IgD-negative memory B cell (primary cell): Measurements from ENCODE around the gene FTMT. TPM values are rescaled to one million over a fixed set of nuclear protein-coding genes. Genes with fewer than 3 reads are reported as not detected.

Experiments
- H3K27ac Mint-ChIP-seq, 3 donors: one replicate each; pipeline ENCODE4 v1.8.0; 2020 to 2022; ENCODE audit warnings: mild to moderate bottlenecking in 3 of 3, mixed read lengths in 3 of 3, moderate library complexity in 1 of 3
- H3K27me3 Mint-ChIP-seq: one replicate; pipeline ENCODE4 v1.8.0; 2021; ENCODE audit warnings: mixed read lengths
- H3K36me3 Mint-ChIP-seq: one replicate; pipeline ENCODE4 v1.8.0; 2020; ENCODE audit warnings: mild to moderate bottlenecking, mixed read lengths
- H3K4me1 Mint-ChIP-seq, 3 donors: one replicate each; pipeline ENCODE4 v1.8.0; 2020 to 2022; ENCODE audit warnings: mixed read lengths in 3 of 3, mild to moderate bottlenecking in 1 of 3
- H3K4me3 Mint-ChIP-seq, 4 donors: one replicate each; pipeline ENCODE4 v1.8.0; 2020 to 2022; ENCODE audit warnings: mild to moderate bottlenecking in 4 of 4, mixed read lengths in 4 of 4, moderate library complexity in 3 of 4
- H3K9me3 Mint-ChIP-seq, 3 donors: one replicate each; pipeline ENCODE4 v1.8.0; 2020 to 2021; ENCODE audit warnings: mixed read lengths in 3 of 3, mild to moderate bottlenecking in 1 of 3
- polyA plus RNA-seq: library from polyadenylated mRNA; unstranded; fragments of 300-500 nt; fragmentation: Illumina TruSeq; gene quantifications from one replicate; pipeline ENCODE4 v1.2.3, GENCODE V29; 2021

FTMT gene
- polyA plus RNA-seq, 1 donor from 2014 or later = not detected

DNA sequence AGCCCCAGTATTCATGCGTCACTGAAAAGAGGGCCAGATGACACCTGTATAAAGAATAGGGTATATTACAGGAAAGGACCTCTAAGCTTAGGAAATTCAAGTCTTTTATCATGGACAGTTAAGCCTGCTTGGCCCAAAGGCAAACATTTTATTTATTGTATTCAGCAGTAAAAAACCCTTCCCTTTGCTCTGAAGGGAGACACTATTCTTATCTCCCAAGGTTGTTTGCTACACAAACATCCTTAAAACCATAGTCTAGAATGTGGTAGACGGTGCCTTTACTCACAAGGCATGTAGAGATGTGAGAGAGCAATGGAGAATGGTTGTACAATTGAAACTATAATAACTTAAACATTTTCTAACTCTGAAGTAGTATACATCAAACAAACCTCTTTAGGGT is 33.9 kb downstream of the FTMT start:
- Mint-ChIP-seq H3K9me3 (peaks cover 0 to 6% (median 0%) of the 10 kb centered on the region in 3 donors), H3K36me3 (no peaks in the 10 kb centered on the region), H3K27me3 (no peaks in the 10 kb centered on the region), H3K27ac (no peak overlapping the region), H3K4me1 (no peaks in the 10 kb centered on the region), H3K4me3 (no peak overlapping the region)

DNA sequence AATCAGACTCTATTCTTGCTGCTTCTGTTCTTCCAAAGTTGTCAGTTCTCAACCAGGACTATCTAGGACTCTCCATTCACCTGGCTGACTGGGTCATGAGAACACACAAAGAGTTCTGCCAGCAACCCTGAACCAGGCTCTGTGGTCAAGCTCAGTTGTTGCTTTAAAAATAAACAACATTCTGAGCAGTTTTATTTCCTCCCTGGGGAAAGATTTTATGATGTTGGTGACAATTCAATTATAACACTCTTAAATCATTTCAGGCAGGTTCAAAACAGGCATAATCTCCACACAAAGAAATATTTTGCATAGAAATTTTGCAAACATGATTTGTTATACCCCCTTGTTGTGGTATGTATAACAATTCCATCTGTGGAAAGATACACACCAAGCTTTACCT is 36.0 kb downstream of the FTMT start:
- H3K4me3 Mint-ChIP-seq = no peak overlapping the region
- peaks cover 0 to 8% (median 0%) of the 10 kb centered on the region in 3 donors for H3K9me3 Mint-ChIP-seq
- H3K27me3 Mint-ChIP-seq = no peaks in the 10 kb centered on the region
- no peaks in the 10 kb centered on the region for H3K4me1 Mint-ChIP-seq
- no peak overlapping the region for H3K27ac Mint-ChIP-seq
- H3K36me3 Mint-ChIP-seq = no peaks in the 10 kb centered on the region

GRCh38 chr5:121890297-121890858 is 38.7 kb downstream of the FTMT start:
- no peak overlapping the region for H3K27ac Mint-ChIP-seq
- H3K9me3 Mint-ChIP-seq = peaks cover 0 to 6% (median 0%) of the 10 kb centered on the region in 3 donors
- H3K36me3 Mint-ChIP-seq = no peaks in the 10 kb centered on the region
- H3K4me1 Mint-ChIP-seq = no peaks in the 10 kb centered on the region
- H3K27me3 Mint-ChIP-seq = no peaks in the 10 kb centered on the region
- no peak overlapping the region for H3K4me3 Mint-ChIP-seq

DNA sequence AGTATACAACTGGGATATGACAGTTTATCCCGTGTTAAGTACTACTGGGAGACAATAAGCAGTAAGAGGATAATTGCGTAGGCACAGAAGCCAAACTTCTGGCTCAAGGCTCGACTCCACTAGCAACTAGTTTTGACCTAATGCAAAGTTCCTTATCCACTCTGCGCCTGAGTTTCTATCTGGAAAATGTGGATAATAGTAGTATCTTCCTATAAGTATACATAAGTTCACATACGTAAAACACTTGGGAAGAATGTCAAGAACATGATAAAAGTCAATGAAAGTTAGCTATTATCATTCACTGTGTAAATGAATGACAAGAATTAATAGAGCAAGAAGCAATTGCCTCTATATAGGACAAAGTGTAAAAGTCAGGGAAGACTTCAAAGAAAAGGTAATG is 45.7 kb downstream of the FTMT start:
- no peak overlapping the region for H3K4me3 Mint-ChIP-seq
- no peaks in the 10 kb centered on the region for H3K27me3 Mint-ChIP-seq
- no peak overlapping the region for H3K27ac Mint-ChIP-seq
- no peaks in the 10 kb centered on the region for H3K4me1 Mint-ChIP-seq
- H3K36me3 Mint-ChIP-seq = no peaks in the 10 kb centered on the region
- peaks cover 0 to 3% (median 0%) of the 10 kb centered on the region in 3 donors for H3K9me3 Mint-ChIP-seq

GRCh38 chr5:121899346-121899745 is 47.7 kb downstream of the FTMT start:
- Mint-ChIP-seq H3K4me3 (no peak overlapping the region), H3K4me1 (no peaks in the 10 kb centered on the region), H3K36me3 (no peaks in the 10 kb centered on the region), H3K9me3 (no peaks in the 10 kb centered on the region), H3K27ac (no peak overlapping the region), H3K27me3 (no peaks in the 10 kb centered on the region)

Other genes with a start within 250 kb of the FTMT start
- gene SRFBP1, start 110.1 kb downstream of the FTMT start, polyA plus RNA-seq = 15.2 TPM
- not detected for gene LOX, start 226.4 kb downstream of the FTMT start, polyA plus RNA-seq